Stimulated activated CD8-positive, alpha-beta memory T cell treated with anti-CD3 and anti-CD28 coated beads, Interleukin-7, amount 100 ng/mL, for 24 hours (primary cell): ENCODE measurements around the gene SLC2A2.

Experiments
- DNase-seq: peaks from one replicate; pipeline ENCODE4 v3.0.0-alpha.2; 2020; ENCODE audit warnings: low read depth

The SLC2A2 gene

DNA sequence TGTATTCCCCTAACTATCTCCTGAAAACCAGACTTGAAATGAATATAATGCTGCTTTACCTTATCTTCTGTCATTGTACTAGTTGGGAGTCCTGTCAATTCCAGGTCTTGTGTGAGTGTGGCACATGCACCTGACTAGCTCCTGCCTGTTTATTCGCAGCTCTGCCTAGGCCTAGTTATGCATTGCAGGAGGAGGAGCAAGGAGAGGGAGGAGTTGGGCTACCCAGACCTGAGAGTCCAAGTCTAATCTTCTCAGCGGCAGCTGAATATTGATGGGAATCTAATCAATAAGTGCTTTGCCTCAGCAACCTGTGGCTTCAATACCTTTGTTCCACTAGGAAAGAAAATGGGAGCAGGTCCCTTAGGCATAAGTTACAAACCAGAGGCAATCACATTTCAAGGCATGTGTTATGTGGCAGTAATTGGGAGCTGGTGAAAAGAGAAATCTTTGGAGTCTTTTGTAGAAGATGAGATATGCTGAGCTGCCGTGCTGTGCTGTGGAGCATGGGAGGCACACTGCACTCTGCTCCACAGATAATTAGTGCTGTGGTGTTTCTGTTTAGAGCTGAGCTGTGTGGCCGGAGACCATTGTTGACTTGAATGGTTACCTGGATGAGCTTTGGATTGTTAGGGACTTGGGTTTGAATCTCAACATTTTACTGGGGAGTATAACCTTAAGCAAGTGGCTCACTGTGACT is at the start of gene SLC2A2:
Gene SLC2A2, minus strand, starts transcription at position 124 of the 697 bp plus-strand sequence. Its CDS starts 50 bp downstream, at position 74.
- DNase-seq, result no peak

- DNase-seq, result no peak
These were observed 45.9 kb upstream of the SLC2A2 start for GRCh38 chr3:171072432-171072831.

GRCh38 chr3:171068658-171069057 is 42.1 kb upstream of the SLC2A2 start:
- no peak for DNase-seq

DNA sequence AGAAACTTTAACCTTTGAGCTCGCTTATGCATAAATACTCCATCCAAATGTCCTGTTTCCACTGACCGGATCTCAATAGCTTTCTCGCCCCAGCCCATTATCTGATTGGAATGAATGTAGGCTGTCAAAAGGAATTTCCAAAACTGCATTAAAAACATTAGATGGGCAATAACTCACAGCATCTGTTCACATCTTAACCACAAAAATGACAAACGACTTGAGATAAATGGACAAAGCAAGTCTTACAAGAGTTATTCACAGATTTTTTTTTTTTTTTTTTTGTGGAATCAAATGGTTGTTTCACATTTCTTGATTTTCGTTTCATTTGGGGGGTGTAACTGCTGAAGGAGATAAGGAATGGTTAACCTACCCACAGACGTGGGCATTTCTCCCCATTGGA is 39.7 kb upstream of the SLC2A2 start:
- no peak for DNase-seq

DNA sequence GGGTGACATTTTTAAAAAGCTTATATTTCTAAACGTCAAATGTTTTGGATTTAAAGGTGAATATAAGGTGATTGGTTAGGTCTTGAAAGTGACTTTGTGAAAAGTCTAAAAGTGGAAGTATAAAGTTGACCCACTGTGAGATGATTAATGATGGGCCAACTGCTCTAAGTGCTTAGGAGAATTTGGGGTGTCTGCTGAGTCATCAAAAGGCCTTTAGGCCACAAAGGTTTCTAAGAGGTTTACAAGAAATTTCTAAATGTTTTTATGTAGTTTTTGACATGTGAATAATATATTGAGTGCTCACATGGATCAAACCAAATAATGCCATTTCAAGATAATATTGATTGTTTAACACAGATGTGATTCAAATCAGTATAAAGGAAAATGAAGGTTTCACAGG is 39.2 kb upstream of the SLC2A2 start:
- DNase-seq, result no peak

- DNase-seq, result no peak
These were observed 37.9 kb upstream of the SLC2A2 start for GRCh38 chr3:171064461-171064860.

- DNase-seq, result no peak
These were observed 35.2 kb upstream of the SLC2A2 start for GRCh38 chr3:171061749-171062148.

DNA sequence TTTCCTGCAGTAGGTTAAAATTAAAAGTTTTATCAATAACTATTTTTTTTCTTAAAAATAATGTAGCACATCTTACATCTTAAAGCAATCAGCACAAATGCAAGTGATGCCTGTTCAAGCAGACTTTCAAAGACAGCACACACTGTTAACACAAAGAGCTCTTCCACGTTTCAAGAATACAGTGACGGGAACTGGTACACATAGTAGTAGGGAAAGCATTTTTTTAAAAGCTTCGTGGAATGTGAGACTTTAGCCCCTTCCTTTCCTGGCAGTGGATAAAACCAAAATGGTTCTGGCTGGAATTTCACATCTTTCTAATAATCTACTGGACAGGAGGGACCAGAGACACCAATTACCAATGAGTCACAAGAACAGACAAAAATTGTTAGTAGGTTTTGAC is 33.5 kb upstream of the SLC2A2 start:
- no peak for DNase-seq

- no peak for DNase-seq
These were observed 32.5 kb upstream of the SLC2A2 start for GRCh38 chr3:171058873-171059603.

GRCh38 chr3:171058058-171058457 is 31.5 kb upstream of the SLC2A2 start:
- DNase-seq, result no peak

DNA sequence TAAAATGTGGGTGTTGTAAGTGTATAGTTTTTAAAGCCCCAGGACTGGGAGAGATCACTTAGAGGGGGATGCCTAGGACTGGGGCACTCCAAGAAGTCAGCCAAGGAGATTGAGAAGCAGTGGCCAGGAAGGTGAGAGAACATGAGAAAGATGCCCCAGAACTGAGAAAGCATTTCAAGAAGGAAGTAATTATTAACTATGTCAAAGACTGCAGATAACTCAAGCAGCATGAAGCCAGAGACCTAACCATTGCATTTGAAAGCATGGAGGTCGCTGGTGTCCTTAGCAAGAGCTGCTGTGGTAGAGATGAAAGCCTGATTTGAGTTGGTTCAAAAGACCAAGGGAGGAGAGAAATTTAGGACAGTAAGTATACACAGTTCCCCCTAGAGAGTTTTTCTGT is 30.6 kb upstream of the SLC2A2 start:
- no peak for DNase-seq

DNA sequence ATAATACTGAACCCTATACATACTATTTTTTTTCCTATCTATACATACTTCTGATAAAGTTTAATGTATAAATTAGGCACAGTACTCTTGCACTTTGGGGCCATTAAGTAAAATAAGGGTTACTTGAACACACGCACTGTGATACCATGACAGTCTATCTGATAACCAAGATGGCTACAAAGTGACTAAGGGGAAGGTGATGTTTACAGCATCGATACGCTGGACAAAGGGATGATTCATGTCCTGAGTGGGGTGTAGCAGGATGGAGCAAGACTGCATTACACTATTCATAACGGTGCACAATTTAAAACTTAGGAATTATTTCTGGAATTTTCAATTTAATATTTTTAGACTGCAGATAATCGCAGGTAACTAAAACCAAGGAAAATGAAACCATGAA is 30.0 kb upstream of the SLC2A2 start:
- no peak for DNase-seq

GRCh38 chr3:171055336-171056178 is 29.0 kb upstream of the SLC2A2 start:
- DNase-seq, result no peak

DNA sequence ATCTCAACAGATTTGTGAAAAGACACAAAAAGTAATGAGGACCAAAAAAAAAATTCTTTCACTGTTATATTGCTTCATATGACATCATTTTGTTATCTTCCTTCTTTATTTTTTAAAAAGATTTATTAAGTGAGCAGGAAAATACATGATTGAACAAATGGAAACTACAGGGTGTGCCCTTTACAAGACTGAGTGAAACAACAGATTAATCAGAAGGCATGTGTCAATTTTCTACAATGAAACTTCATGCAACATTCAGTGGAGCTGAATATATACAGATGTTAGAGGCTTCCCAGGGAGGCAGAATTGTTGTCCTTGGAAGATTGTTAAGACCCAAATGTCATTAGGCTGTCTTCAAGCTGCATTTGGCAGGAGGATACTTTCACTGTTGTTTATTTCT is 28.4 kb upstream of the SLC2A2 start:
- no peak for DNase-seq

- no peak for DNase-seq
These were observed 27.7 kb upstream of the SLC2A2 start for GRCh38 chr3:171054231-171054630.

- DNase-seq, result no peak
These were observed 23.4 kb upstream of the SLC2A2 start for GRCh38 chr3:171049861-171050444.

DNA sequence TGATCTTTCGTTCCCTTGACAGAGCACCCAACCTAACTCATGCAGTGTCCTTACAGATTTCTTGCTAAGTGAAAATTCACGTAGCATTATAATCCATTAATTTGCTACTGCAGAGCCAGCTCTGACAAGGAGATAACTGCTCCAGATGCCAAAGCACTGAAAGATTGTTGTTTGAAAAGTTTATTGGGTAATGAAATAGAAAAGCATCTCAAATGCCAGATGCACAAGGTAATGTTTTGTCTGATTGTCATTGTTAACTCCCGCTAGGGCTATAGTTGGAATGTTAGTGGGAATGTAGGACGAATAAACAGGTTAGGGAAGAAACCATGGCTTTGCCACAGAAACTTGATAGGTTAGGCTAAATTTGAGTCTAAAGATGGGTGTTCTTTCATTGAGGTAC is 20.2 kb upstream of the SLC2A2 start:
- DNase-seq, result no peak

- no peak for DNase-seq
These were observed 18.6 kb upstream of the SLC2A2 start for GRCh38 chr3:171044835-171045793.

DNA sequence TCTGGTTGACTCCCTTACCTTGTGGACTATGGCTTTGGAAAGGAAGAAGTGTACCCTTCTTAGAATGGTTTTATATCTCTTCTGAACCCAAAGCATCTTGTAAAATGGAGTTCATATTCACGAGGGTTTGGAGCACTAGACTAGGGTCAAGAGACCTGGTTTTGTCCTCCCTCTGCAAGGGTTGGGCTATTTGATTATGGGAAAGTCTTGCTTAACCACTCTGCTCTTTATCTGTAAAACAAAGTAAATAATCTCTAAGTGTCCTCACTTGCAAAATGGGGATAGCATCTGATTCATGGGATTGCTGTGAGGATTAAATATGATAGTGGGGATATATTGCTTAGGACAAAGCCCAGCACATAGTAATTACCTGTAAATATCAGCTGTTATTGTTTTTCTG is 17.9 kb upstream of the SLC2A2 start:
- DNase-seq, result no peak

DNA sequence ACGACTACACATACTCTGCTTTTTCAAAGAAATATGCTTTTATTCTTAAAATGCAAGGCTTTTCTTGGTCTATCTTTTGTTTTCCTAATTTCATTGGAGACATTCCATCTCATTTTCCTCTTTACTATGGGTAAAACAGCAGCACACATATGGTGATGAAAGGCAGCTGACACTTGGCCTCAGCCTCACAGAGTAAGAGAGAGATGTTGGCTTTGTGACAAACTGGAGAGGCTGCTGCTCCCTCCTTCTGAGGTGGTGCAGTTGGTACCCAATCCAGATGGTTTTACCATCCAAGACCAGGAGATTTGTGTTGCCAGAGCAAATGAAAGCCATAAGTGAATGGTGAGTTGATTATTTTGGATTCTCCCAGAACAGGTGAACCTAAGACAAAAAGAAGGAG is 13.2 kb upstream of the SLC2A2 start:
- DNase-seq, result no peak

DNA sequence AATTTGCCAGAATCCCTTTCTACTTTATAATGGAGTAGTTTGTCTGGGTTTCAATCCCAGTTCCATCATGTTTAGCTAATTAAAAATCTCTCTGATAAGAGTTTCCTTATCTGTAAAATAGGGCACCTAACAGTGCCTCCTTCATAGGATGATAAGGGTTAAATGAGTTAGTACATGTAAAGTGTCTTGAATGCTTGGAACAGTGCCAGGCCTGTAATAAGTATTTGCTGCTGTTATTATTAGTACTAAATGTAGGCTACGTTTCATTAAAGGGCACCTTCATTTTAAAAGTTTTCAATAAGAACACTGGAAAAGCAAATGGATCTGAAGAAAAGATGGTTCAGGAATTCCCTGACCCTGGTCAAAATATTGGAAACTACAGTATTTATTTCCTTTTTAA is 11.8 kb upstream of the SLC2A2 start:
- no peak for DNase-seq
